Measurements from ENCODE around the gene KCTD16. TPM values are rescaled to one million over a fixed set of nuclear protein-coding genes. Genes with fewer than 3 reads are reported as not detected.

The KCTD16 gene
- total RNA-seq, 4 donors from 2014 or later, result under 0.01 to 0.19 (median 0.17) TPM; not detected in 1

GRCh38 chr5:144196612-144197011, 25.9 kb downstream of the KCTD16 start:
- TF ChIP-seq CTCF (IDR thresholded peaks at IDR 0.05; ENCODE audit: low read depth), result no peak

- TF ChIP-seq CTCF (IDR thresholded peaks at IDR 0.05; ENCODE audit: low read depth), result no peak
Observed at GRCh38 chr5:144198386-144198785, 27.7 kb downstream of the KCTD16 start.

GRCh38 chr5:144201588-144201987, 30.9 kb downstream of the KCTD16 start:
- TF ChIP-seq CTCF (IDR thresholded peaks at IDR 0.05; ENCODE audit: low read depth), result no peak

- no peak for TF ChIP-seq CTCF (IDR thresholded peaks at IDR 0.05; ENCODE audit: low read depth)
Observed at GRCh38 chr5:144202072-144202471, 31.4 kb downstream of the KCTD16 start.

- no peak for TF ChIP-seq CTCF (IDR thresholded peaks at IDR 0.05; ENCODE audit: low read depth)
Observed at GRCh38 chr5:144202726-144203125, 32.1 kb downstream of the KCTD16 start.

- no peak for TF ChIP-seq CTCF (IDR thresholded peaks at IDR 0.05; ENCODE audit: low read depth)
Observed at GRCh38 chr5:144203750-144204596, 33.3 kb downstream of the KCTD16 start.

- no peak for TF ChIP-seq CTCF (IDR thresholded peaks at IDR 0.05; ENCODE audit: low read depth)
Observed at GRCh38 chr5:144205141-144205551, 34.5 kb downstream of the KCTD16 start.

Data from subcutaneous adipose tissue (tissue), 4 donors.